NB4 (cell line): ENCODE results near the gene RNF40.

Experiments used
- CTCF ChIP-seq: IDR thresholded peaks from one replicate; pipeline ENCODE4 v1.5.1; 2012; ENCODE audit warnings: low read depth, low read length
- MAX ChIP-seq: IDR thresholded peaks from 2 replicates; pipeline ENCODE4 v1.6.1; 2011; ENCODE audit warnings: low read depth, low read length
- MYC ChIP-seq: IDR thresholded peaks from 2 replicates; pipeline ENCODE4 v1.6.1; 2011; ENCODE audit warnings: low read depth, low read length
- POLR2A ChIP-seq: IDR thresholded peaks from 2 replicates; pipeline ENCODE4 v1.6.1; 2011; ENCODE audit warnings: mild to moderate bottlenecking; ENCODE audit not compliant: insufficient read length; ENCODE audit errors: extremely low read depth

GRCh38 chr16:30755955-30756780 lies 6.0 kb upstream of the RNF40 start:
- TF ChIP-seq CTCF, result no peak
- TF ChIP-seq POLR2A, result no peak
- no peak for TF ChIP-seq MAX
- TF ChIP-seq MYC, result no peak
